Effector memory CD4-positive, alpha-beta T cell (primary cell): ENCODE results near the gene DNHD1.

Experiments used
- DNase-seq, 3 donors: peaks; one replicate each; pipeline ENCODE4 v3.0.0-alpha.2; 2020
- H3K27ac ChIP-seq: 2 replicates; pipeline ENCODE4 v1.7.0; 2013; ENCODE audit warnings: mild to moderate bottlenecking, low read length, moderate library complexity; ENCODE audit not compliant: insufficient read depth, poor library complexity, severe bottlenecking
- H3K27me3 ChIP-seq: replicated peaks from 2 replicates; pipeline ENCODE4 v1.7.0; 2013; ENCODE audit warnings: mild to moderate bottlenecking, low read length; ENCODE audit not compliant: insufficient read depth, control insufficient read depth, poor library complexity, severe bottlenecking
- H3K36me3 ChIP-seq: 2 replicates; pipeline ENCODE4 v1.7.0; 2013; ENCODE audit warnings: mild to moderate bottlenecking, low read length, moderate library complexity; ENCODE audit not compliant: control insufficient read depth, insufficient read depth
- H3K4me1 ChIP-seq: 2 replicates; pipeline ENCODE4 v1.7.0; 2013; ENCODE audit warnings: low read length, mild to moderate bottlenecking; ENCODE audit not compliant: control insufficient read depth, insufficient read depth, poor library complexity, severe bottlenecking
- H3K4me3 ChIP-seq: 2 replicates; pipeline ENCODE4 v1.7.0; 2013; ENCODE audit warnings: low read length, low read depth, mild to moderate bottlenecking; ENCODE audit not compliant: insufficient read depth, poor library complexity, severe bottlenecking
- H3K9me3 ChIP-seq: 2 replicates; pipeline ENCODE4 v1.7.0; 2013; ENCODE audit warnings: mild to moderate bottlenecking, low read length, moderate library complexity; ENCODE audit not compliant: control insufficient read depth

The DNHD1 gene

GRCh38 chr11:6546735-6547134, 49.7 kb downstream of the DNHD1 start:
- H3K4me1 ChIP-seq, result peaks cover 7% of the 10 kb centered on the region
- no peaks in the 10 kb centered on the region for H3K36me3 ChIP-seq
- no peaks in the 10 kb centered on the region for H3K9me3 ChIP-seq
- no peak for DNase-seq
- no peak overlapping the region for H3K27ac ChIP-seq
- H3K27me3 ChIP-seq, result no peaks in the 10 kb centered on the region
- no peak overlapping the region for H3K4me3 ChIP-seq

- Histone ChIP-seq H3K9me3 (no peaks in the 10 kb centered on the region), H3K36me3 (no peaks in the 10 kb centered on the region), H3K4me1 (peaks cover 7% of the 10 kb centered on the region), H3K27ac (no peak overlapping the region), H3K4me3 (no peak overlapping the region), H3K27me3 (no peaks in the 10 kb centered on the region)
- no peak for DNase-seq
Observed at GRCh38 chr11:6547177-6547576, 50.1 kb downstream of the DNHD1 start.

- H3K27me3 ChIP-seq, result no peaks in the 10 kb centered on the region
- no peaks in the 10 kb centered on the region for H3K9me3 ChIP-seq
- H3K36me3 ChIP-seq, result no peaks in the 10 kb centered on the region
- DNase-seq, result no peak
- H3K4me1 ChIP-seq, result peaks cover 3% of the 10 kb centered on the region
- H3K4me3 ChIP-seq, result no peak overlapping the region
- H3K27ac ChIP-seq, result no peak overlapping the region
Observed at GRCh38 chr11:6548121-6548520, 51.0 kb downstream of the DNHD1 start.

GRCh38 chr11:6548641-6549040, 51.6 kb downstream of the DNHD1 start:
- no peaks in the 10 kb centered on the region for H3K9me3 ChIP-seq
- H3K36me3 ChIP-seq, result no peaks in the 10 kb centered on the region
- H3K27ac ChIP-seq, result no peak overlapping the region
- no peak for DNase-seq
- no peaks in the 10 kb centered on the region for H3K27me3 ChIP-seq
- no peaks in the 10 kb centered on the region for H3K4me1 ChIP-seq
- H3K4me3 ChIP-seq, result no peak overlapping the region

- Histone ChIP-seq H3K9me3 (no peaks in the 10 kb centered on the region), H3K27me3 (no peaks in the 10 kb centered on the region), H3K4me3 (no peak overlapping the region), H3K4me1 (no peaks in the 10 kb centered on the region), H3K36me3 (no peaks in the 10 kb centered on the region), H3K27ac (no peak overlapping the region)
- DNase-seq, result no peak
Observed at GRCh38 chr11:6553634-6554033, 56.6 kb downstream of the DNHD1 start.

- no peak for DNase-seq
- Histone ChIP-seq H3K36me3 (no peaks in the 10 kb centered on the region), H3K27me3 (no peaks in the 10 kb centered on the region), H3K4me1 (no peaks in the 10 kb centered on the region), H3K4me3 (no peak overlapping the region), H3K9me3 (no peaks in the 10 kb centered on the region), H3K27ac (no peak overlapping the region)
Observed at GRCh38 chr11:6554828-6555706, 58.0 kb downstream of the DNHD1 start.

GRCh38 chr11:6556139-6556949, 59.3 kb downstream of the DNHD1 start:
- H3K9me3 ChIP-seq, result no peaks in the 10 kb centered on the region
- H3K36me3 ChIP-seq, result no peaks in the 10 kb centered on the region
- no peak overlapping the region for H3K4me3 ChIP-seq
- H3K4me1 ChIP-seq, result no peaks in the 10 kb centered on the region
- H3K27me3 ChIP-seq, result no peaks in the 10 kb centered on the region
- H3K27ac ChIP-seq, result no peak overlapping the region
- DNase-seq, result no peak

GRCh38 chr11:6557063-6557462, 60.0 kb downstream of the DNHD1 start:
- Histone ChIP-seq H3K36me3 (no peaks in the 10 kb centered on the region), H3K9me3 (no peaks in the 10 kb centered on the region), H3K27ac (no peak overlapping the region), H3K27me3 (no peaks in the 10 kb centered on the region), H3K4me1 (no peaks in the 10 kb centered on the region), H3K4me3 (no peak overlapping the region)
- no peak for DNase-seq

GRCh38 chr11:6557761-6558674, 60.9 kb downstream of the DNHD1 start:
- H3K36me3 ChIP-seq, result no peaks in the 10 kb centered on the region

More at GRCh38 chr11:6557761-6558674, 60.9 kb downstream of the DNHD1 start:
- H3K4me1 ChIP-seq, result no peaks in the 10 kb centered on the region
- no peak overlapping the region for H3K4me3 ChIP-seq
- H3K27ac ChIP-seq, result no peak overlapping the region
- no peaks in the 10 kb centered on the region for H3K27me3 ChIP-seq
- no peak for DNase-seq
- no peaks in the 10 kb centered on the region for H3K9me3 ChIP-seq
